Measurements from ENCODE around the gene ITGAL.
"Not testable (repeated sequence)": the region's sequence is repeated elsewhere in the genome, so short reads cannot be mapped to it uniquely, and the experiment has no call there.

Gene ITGAL

DNA sequence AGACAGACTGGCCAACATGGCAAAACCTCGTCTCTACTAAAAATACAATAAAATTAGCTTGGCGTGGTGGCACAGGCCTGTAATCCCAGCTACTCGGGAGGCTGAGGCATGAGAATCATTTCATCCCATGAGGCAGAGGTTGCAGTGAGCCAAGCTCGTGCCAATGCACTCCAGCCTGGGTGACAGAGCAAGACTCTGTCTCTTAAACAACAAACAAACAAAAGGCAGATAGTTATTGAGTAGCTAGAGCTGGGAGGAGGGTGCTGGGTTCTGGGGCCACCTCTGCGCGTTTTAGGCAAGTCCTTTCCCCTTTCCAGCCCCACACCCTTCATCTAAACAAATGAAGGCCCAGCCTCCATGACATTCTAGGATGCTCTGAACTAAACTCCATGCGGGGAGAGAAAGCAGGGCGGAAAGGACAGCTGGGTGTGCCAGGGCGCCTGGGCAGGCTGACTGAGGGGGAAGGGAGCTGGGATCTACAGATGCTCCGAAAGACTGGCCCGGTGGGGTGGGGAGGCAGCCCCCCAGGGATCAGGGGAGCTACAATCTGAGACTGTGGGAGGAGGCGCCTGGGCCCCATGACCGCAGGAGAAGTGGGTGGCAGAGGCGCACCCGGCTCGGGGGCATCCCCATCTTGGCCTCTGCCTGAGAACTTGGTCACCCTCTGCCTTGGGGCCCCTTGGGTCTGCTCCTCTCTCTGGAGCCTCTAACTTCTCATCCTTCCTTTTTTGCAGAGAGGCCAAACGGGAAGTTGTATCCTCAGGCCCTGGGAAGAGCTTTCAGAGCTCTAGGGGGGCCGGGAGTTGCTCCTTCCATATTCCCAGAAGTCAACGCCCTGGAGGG lies 910 bp downstream of the ITGAL start:
- TF ChIP-seq, protein P1, sequence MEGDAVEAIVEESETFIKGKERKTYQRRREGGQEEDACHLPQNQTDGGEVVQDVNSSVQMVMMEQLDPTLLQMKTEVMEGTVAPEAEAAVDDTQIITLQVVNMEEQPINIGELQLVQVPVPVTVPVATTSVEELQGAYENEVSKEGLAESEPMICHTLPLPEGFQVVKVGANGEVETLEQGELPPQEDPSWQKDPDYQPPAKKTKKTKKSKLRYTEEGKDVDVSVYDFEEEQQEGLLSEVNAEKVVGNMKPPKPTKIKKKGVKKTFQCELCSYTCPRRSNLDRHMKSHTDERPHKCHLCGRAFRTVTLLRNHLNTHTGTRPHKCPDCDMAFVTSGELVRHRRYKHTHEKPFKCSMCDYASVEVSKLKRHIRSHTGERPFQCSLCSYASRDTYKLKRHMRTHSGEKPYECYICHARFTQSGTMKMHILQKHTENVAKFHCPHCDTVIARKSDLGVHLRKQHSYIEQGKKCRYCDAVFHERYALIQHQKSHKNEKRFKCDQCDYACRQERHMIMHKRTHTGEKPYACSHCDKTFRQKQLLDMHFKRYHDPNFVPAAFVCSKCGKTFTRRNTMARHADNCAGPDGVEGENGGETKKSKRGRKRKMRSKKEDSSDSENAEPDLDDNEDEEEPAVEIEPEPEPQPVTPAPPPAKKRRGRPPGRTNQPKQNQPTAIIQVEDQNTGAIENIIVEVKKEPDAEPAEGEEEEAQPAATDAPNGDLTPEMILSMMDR (IDR thresholded peaks at IDR 0.05; ENCODE audit: low read depth, low read length, missing control alignments), result no peak
- DNase-seq (ENCODE audit: low read depth), result no peak
- peak overlapping the region; percentile 65 for H3K4me3 ChIP-seq (ENCODE audit: low read depth, low read length)

GRCh38 chr16:30474074-30474452 lies 1.5 kb downstream of the ITGAL start:
- no peak for DNase-seq (ENCODE audit: low read depth)
- TF ChIP-seq, protein P1 (IDR thresholded peaks at IDR 0.05; ENCODE audit: low read depth, low read length, missing control alignments), result no peak
- peak overlapping the region; percentile 65 for H3K4me3 ChIP-seq (ENCODE audit: low read depth, low read length)

- DNase-seq (ENCODE audit: low read depth), result no peak
- TF ChIP-seq, protein P1 (IDR thresholded peaks at IDR 0.05; ENCODE audit: low read depth, low read length, missing control alignments), result no peak
- no peak overlapping the region for H3K4me3 ChIP-seq (ENCODE audit: low read depth, low read length)
Observed at GRCh38 chr16:30474684-30475083, 2.1 kb downstream of the ITGAL start.

DNA sequence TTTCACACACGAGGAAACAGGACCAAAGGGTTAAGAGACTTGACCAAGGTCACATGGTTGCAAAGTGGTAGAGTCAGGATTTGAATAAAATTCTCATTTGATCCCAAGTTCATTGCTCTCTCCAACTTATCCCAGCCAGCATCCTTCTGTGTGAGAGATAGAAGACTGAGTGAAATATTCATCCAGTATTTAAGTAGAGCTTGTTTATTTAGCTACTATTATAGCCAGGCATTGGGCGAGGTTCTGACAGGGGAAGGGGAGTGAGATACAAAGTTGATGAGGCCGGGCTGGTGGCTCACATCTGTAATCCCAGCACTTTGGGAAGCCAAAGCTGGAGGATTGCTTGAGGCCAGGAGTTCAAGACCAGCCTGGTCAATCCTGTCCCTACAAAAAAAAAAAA lies 4.4 kb downstream of the ITGAL start:
- TF ChIP-seq, protein P1 (IDR thresholded peaks at IDR 0.05; ENCODE audit: low read depth, low read length, missing control alignments), result no peak
- DNase-seq (ENCODE audit: low read depth), result no peak
- H3K4me3 ChIP-seq (ENCODE audit: low read depth, low read length), result no peak overlapping the region

DNA sequence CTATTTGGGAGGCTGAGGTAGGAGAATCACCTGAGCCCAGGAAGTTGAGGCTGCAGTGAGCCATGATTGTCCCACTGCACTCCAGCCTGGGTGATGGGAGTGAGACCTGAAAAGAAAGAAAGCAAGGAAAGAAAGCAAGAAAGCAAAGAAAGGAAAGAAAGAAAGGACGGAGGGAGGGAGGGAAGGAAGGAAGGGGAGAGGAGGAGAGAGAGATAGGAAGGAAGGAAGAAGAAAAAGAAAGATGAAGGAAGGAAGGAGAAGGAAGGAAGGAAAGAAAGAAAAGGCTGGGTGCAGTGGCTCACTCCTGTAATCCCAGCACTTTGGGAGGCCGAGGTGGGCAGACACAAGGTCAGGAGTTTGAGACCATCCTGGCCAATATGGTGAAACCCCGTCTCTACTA lies 5.2 kb downstream of the ITGAL start:
- DNase-seq (ENCODE audit: low read depth); H3K4me3 ChIP-seq (ENCODE audit: low read depth, low read length): not testable (repeated sequence)

- no peak for DNase-seq (ENCODE audit: low read depth)
- TF ChIP-seq, protein P1 (IDR thresholded peaks at IDR 0.05; ENCODE audit: low read depth, low read length, missing control alignments), result no peak
- no peak overlapping the region for H3K4me3 ChIP-seq (ENCODE audit: low read depth, low read length)
Observed at GRCh38 chr16:30478766-30479478, 6.4 kb downstream of the ITGAL start.

DNA sequence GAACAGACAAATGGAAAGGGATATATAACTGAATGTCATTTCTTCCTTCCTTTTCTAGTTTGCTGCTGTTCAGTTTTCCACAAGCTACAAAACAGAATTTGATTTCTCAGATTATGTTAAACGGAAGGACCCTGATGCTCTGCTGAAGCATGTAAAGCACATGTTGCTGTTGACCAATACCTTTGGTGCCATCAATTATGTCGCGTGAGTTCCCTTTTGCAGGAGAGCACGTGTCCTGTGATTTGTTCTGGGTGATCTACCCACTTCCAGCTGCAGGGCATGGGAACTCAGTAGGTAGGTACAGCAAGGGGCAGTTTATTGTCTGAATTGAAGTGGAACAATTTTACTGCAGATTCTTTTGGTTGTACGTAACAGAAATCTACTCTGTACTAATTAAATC lies 8.8 kb downstream of the ITGAL start:
- no peak for DNase-seq (ENCODE audit: low read depth)
- TF ChIP-seq, protein P1 (IDR thresholded peaks at IDR 0.05; ENCODE audit: low read depth, low read length, missing control alignments), result no peak
- no peak overlapping the region for H3K4me3 ChIP-seq (ENCODE audit: low read depth, low read length)
